ENCODE results near the gene GMFB. TPM values are rescaled to one million over a fixed set of nuclear protein-coding genes. Genes with fewer than 3 reads are reported as not detected.
A peak's percentile ranks its signal among the peaks of the same experiment; 100 is the strongest.

GMFB gene
- total RNA-seq, 1 experiment from 2014 or later = 63.7 TPM

- TF ChIP-seq ZBTB21 (CRISPR knock-in tag; IDR thresholded peaks at IDR 0.05; ENCODE audit: borderline replicate concordance) = no peak
- no peak for TF ChIP-seq ERG (CRISPR knock-in tag; IDR thresholded peaks at IDR 0.05)
Observed at GRCh38 chr14:54533100-54533499, 44.3 kb upstream of the GMFB start (continued).

GRCh38 chr14:54532111-54533012, 43.6 kb upstream of the GMFB start:
- peak overlapping the region; percentile 93 for H3K27ac Mint-ChIP-seq
- no peak for ATAC-seq
- peaks cover 3% of the 10 kb centered on the region; the same call in 1 of the 2 replicates for H3K36me3 Mint-ChIP-seq
- DNase-seq (ENCODE audit: low spot score) = no peak
- no peaks in the 10 kb centered on the region for H3K27me3 Mint-ChIP-seq (ENCODE audit: low read depth)
- H3K4me1 Mint-ChIP-seq = peaks cover 22% of the 10 kb centered on the region
- POLR2A ChIA-PET = interaction anchor here (1.9 kb wide), 1 partner anchor 23 kb away, joined by 5 read pairs; the partner anchor contains the start of gene CGRRF1
- H3K4me3 Mint-ChIP-seq = no peak overlapping the region
- H3K9me3 Mint-ChIP-seq = no peaks in the 10 kb centered on the region
- CTCF ChIA-PET = interaction anchor here (0.6 to 1.3 kb wide), 7 partner anchors 23 to 351 kb away, joined by 3 to 6 read pairs (median 4); partner anchors contain the start of gene CGRRF1
- TF ChIP-seq ZNF232 (CRISPR knock-in tag; IDR thresholded peaks at IDR 0.05) (no peak), OVOL2 (CRISPR knock-in tag; IDR thresholded peaks at IDR 0.05; ENCODE audit: borderline replicate concordance) (no peak), GRHL2 (CRISPR knock-in tag; IDR thresholded peaks at IDR 0.05; ENCODE audit: insufficient replicate concordance, severe bottlenecking) (no peak), ZNF138 (CRISPR knock-in tag; conservative IDR thresholded peaks at IDR 0.05) (no peak)

- Mint-ChIP-seq H3K36me3 (peaks cover 6% of the 10 kb centered on the region), H3K27me3 (ENCODE audit: low read depth) (no peaks in the 10 kb centered on the region), H3K27ac (no peak overlapping the region), H3K9me3 (no peaks in the 10 kb centered on the region), H3K4me3 (no peak overlapping the region), H3K4me1 (peaks cover 10% of the 10 kb centered on the region)
- TF ChIP-seq MYBL2 (CRISPR knock-in tag; IDR thresholded peaks at IDR 0.05) (no peak), GTF2I (CRISPR knock-in tag; conservative IDR thresholded peaks at IDR 0.05) (no peak), ELF4 (CRISPR knock-in tag; IDR thresholded peaks at IDR 0.05; ENCODE audit: low read depth) (no peak), SP1 (CRISPR knock-in tag; conservative IDR thresholded peaks at IDR 0.05) (no peak)
- CTCF ChIA-PET = interaction anchor here (0.6 to 0.9 kb wide), 3 partner anchors 41 to 188 kb away, joined by 3 read pairs; partner anchors contain the start of gene GMFB
- POLR2A ChIA-PET = no interaction called here
- ATAC-seq (no peak), DNase-seq (ENCODE audit: low spot score) (no peak)
Observed at GRCh38 chr14:54529811-54530210, 41.0 kb upstream of the GMFB start.

- ChIA-PET POLR2A (no interaction called here), CTCF (interaction anchor here (0.6 to 0.9 kb wide), 2 partner anchors 180 to 189 kb away, joined by 3 read pairs; no protein-coding TSS in a partner anchor)
- TF ChIP-seq ZNF512 (CRISPR knock-in tag; IDR thresholded peaks at IDR 0.05; ENCODE audit: borderline replicate concordance) (no peak), FOXP1 (CRISPR knock-in tag; IDR thresholded peaks at IDR 0.05; ENCODE audit: borderline replicate concordance) (no peak), CBFB (CRISPR knock-in tag; IDR thresholded peaks at IDR 0.05; ENCODE audit: low read depth) (no peak), RORB (CRISPR knock-in tag; IDR thresholded peaks at IDR 0.05) (no peak), ZBTB21 (CRISPR knock-in tag; IDR thresholded peaks at IDR 0.05; ENCODE audit: borderline replicate concordance) (no peak), ETV6 (CRISPR knock-in tag; IDR thresholded peaks at IDR 0.05) (no peak), NR3C1 (CRISPR knock-in tag; conservative IDR thresholded peaks at IDR 0.05; ENCODE audit: low read depth) (no peak), OVOL2 (CRISPR knock-in tag; IDR thresholded peaks at IDR 0.05; ENCODE audit: borderline replicate concordance) (no peak), ZNF317 (CRISPR knock-in tag; IDR thresholded peaks at IDR 0.05; ENCODE audit: borderline replicate concordance, low read depth) (no peak), MYBL2 (CRISPR knock-in tag; IDR thresholded peaks at IDR 0.05) (no peak), ZNF138 (CRISPR knock-in tag; conservative IDR thresholded peaks at IDR 0.05) (no peak), ZNF532 (CRISPR knock-in tag; IDR thresholded peaks at IDR 0.05; ENCODE audit: borderline replicate concordance) (no peak), ZNF121 (CRISPR knock-in tag; IDR thresholded peaks at IDR 0.05) (no peak), SP1 (CRISPR knock-in tag; conservative IDR thresholded peaks at IDR 0.05) (no peak), KAT7 (CRISPR knock-in tag; IDR thresholded peaks at IDR 0.05; ENCODE audit: borderline replicate concordance) (no peak), ZNF263 (CRISPR knock-in tag; IDR thresholded peaks at IDR 0.05; ENCODE audit: low read depth) (no peak)
- Mint-ChIP-seq H3K27ac (no peak overlapping the region), H3K27me3 (ENCODE audit: low read depth) (no peaks in the 10 kb centered on the region), H3K36me3 (peaks cover 8% of the 10 kb centered on the region), H3K4me1 (peaks cover 10% of the 10 kb centered on the region), H3K9me3 (no peaks in the 10 kb centered on the region), H3K4me3 (no peak overlapping the region)
- DNase-seq (ENCODE audit: low spot score) (no peak), ATAC-seq (no peak)
Observed at GRCh38 chr14:54528973-54529372, 40.2 kb upstream of the GMFB start.

All from WTC11 (cell line).